H1 (cell line): Measurements from ENCODE around the gene BMERB1. TPM values are rescaled to one million over a fixed set of nuclear protein-coding genes. Genes with fewer than 3 reads are reported as not detected.

ENCODE experiments used
- CTCF ChIA-PET: fragments of 300-600 bp; sonication (Branson Sonifier 250); formaldehyde crosslinking; loops from one replicate; lab custom pipeline; 2021; ENCODE audit not compliant: partially characterized antibody; lab: Charles Lee
- POLR2A ChIA-PET: fragments of 300-600 bp; sonication (Branson Sonifier 250); formaldehyde crosslinking; loops from one replicate; lab custom pipeline; 2021; ENCODE audit warnings: inconsistent platforms; ENCODE audit not compliant: partially characterized antibody; lab: Charles Lee
- DNase-seq, 2 experiments: peaks; one replicate each; pipeline versions ENCODE4 v3.0.0 to v3.0.0-alpha.2; 2010 to 2022; ENCODE audit warnings: low spot score in 2 of 2, low read depth in 1 of 2, mixed read lengths in 1 of 2
- FAIRE-seq: peaks from 2 replicates; lab custom pipeline; 2011; peaks lifted over from hg19 to GRCh38; lab: Jason Lieb, UNC
- H2AFZ ChIP-seq: 2 replicates; pipeline ENCODE4 v1.8.1; 2012; ENCODE audit warnings: low read length, inconsistent platforms
- H2AK5ac ChIP-seq: 2 replicates; pipeline ENCODE4 v1.6.1; 2013; ENCODE audit warnings: low read depth, low read length
- H2BK120ac ChIP-seq: replicated peaks from 2 replicates; pipeline ENCODE3; 2013; ENCODE audit warnings: low read depth, low read length, inconsistent platforms
- H2BK12ac ChIP-seq: 2 replicates; pipeline ENCODE4 v1.6.1; 2013; ENCODE audit warnings: low read depth, low read length
- H2BK15ac ChIP-seq: 2 replicates; pipeline ENCODE4 v1.6.1; 2013; ENCODE audit warnings: low read length
- H2BK20ac ChIP-seq: 2 replicates; pipeline ENCODE4 v1.6.1; 2013; ENCODE audit warnings: low read length
- H2BK5ac ChIP-seq: 2 replicates; pipeline ENCODE4 v1.6.1; 2013; ENCODE audit warnings: low read depth, low read length
- H3K14ac ChIP-seq: 2 replicates; pipeline ENCODE4 v1.6.1; 2013; ENCODE audit warnings: inconsistent platforms; ENCODE audit not compliant: insufficient read length
- H3K18ac ChIP-seq: 2 replicates; pipeline ENCODE4 v1.6.1; 2013; ENCODE audit warnings: low read length; ENCODE audit errors: extremely low read depth
- H3K23ac ChIP-seq: 2 replicates; pipeline ENCODE4 v1.6.1; 2013; ENCODE audit warnings: inconsistent platforms; ENCODE audit not compliant: insufficient read length
- H3K23me2 ChIP-seq: 2 replicates; pipeline ENCODE4 v1.6.1; 2013; ENCODE audit warnings: low read depth, low read length
- H3K27ac ChIP-seq: 2 replicates; pipeline ENCODE4 v1.6.1; 2011; ENCODE audit warnings: low read depth, low read length, inconsistent platforms
- H3K27me3 ChIP-seq, 4 experiments: replicated peaks in 1 of 4; 1 replicate in 1 of 4; 2 replicates in 3 of 4; pipeline versions ENCODE4 v1.6.1 to v1.8.1; 2011 to 2013; ENCODE audit warnings: low read length in 3 of 4, mild to moderate bottlenecking in 3 of 4, inconsistent platforms in 2 of 4, mixed read lengths in 2 of 4, moderate library complexity in 1 of 4; ENCODE audit not compliant: control insufficient read depth in 3 of 4, insufficient read depth in 3 of 4; ENCODE audit errors: extremely low read depth in 1 of 4
- H3K36me3 ChIP-seq, 4 experiments: 2 replicates each; pipeline versions ENCODE4 v1.6.1 to v1.8.1; 2011 to 2013; ENCODE audit warnings: mild to moderate bottlenecking in 4 of 4, low read length in 3 of 4, moderate library complexity in 2 of 4, control low read depth in 1 of 4, inconsistent platforms in 1 of 4; ENCODE audit not compliant: insufficient read depth in 4 of 4, control insufficient read depth in 2 of 4
- H3K4ac ChIP-seq: replicated peaks from 2 replicates; pipeline ENCODE3; 2013; ENCODE audit warnings: low read length, low read depth, mixed read lengths, inconsistent platforms; ENCODE audit not compliant: insufficient read length
- H3K4me1 ChIP-seq, 4 experiments: replicated peaks in 1 of 4; 1 replicate in 1 of 4; 2 replicates in 3 of 4; pipeline versions ENCODE4 v1.6.1 to v1.8.1; 2011 to 2013; ENCODE audit warnings: low read length in 3 of 4, inconsistent platforms in 2 of 4, mixed read lengths in 1 of 4; ENCODE audit not compliant: insufficient read depth in 4 of 4, control insufficient read depth in 3 of 4
- H3K4me2 ChIP-seq, 2 experiments: 2 replicates each; pipeline versions ENCODE4 v1.6.1 to v1.8.1; 2011 to 2013; ENCODE audit warnings: low read depth in 2 of 2, low read length in 2 of 2, control low read depth in 1 of 2, inconsistent platforms in 1 of 2, mild to moderate bottlenecking in 1 of 2; ENCODE audit not compliant: insufficient read depth in 1 of 2
- H3K4me3 ChIP-seq, 4 experiments: fragments of 200-600, 300-600 bp in 1 of 4; sonication (generic), shearing (Covaris generic), sonication (Bioruptor Twin) in 1 of 4; 2 replicates each; pipeline versions ENCODE4 v1.5.1 to v1.8.1; 2011 to 2016; ENCODE audit warnings: low read length in 4 of 4, low read depth in 3 of 4, control low read depth in 2 of 4, inconsistent platforms in 2 of 4, mild to moderate bottlenecking in 2 of 4, mixed read lengths in 1 of 4, moderate library complexity in 1 of 4; ENCODE audit not compliant: insufficient read depth in 2 of 4; ENCODE audit errors: extremely low read depth in 1 of 4
- H3K56ac ChIP-seq: replicated peaks from 2 replicates; pipeline ENCODE3; 2013; ENCODE audit warnings: low read depth, mild to moderate bottlenecking, mixed read lengths, low read length, inconsistent platforms; ENCODE audit not compliant: insufficient read length
- H3K79me1 ChIP-seq: 2 replicates; pipeline ENCODE4 v1.6.1; 2013; ENCODE audit warnings: low read depth, low read length, control low read depth
- H3K79me2 ChIP-seq, 2 experiments: 2 replicates each; pipeline versions ENCODE4 v1.6.1 to v1.8.1; 2012 to 2013; ENCODE audit warnings: low read length in 2 of 2, mild to moderate bottlenecking in 2 of 2, inconsistent platforms in 1 of 2; ENCODE audit not compliant: insufficient read depth in 2 of 2, control insufficient read depth in 1 of 2
- H3K9ac ChIP-seq, 4 experiments: replicated peaks in 1 of 4; 1 replicate in 1 of 4; 2 replicates in 3 of 4; pipeline versions ENCODE4 v1.6.1 to v1.8.1; 2011 to 2013; ENCODE audit warnings: low read depth in 3 of 4, low read length in 3 of 4, control low read depth in 2 of 4, mild to moderate bottlenecking in 2 of 4, moderate library complexity in 2 of 4, inconsistent platforms in 1 of 4; ENCODE audit errors: extremely low read depth in 1 of 4
- H3K9me3 ChIP-seq, 2 experiments: 2 replicates each; pipeline versions ENCODE4 v1.6.1 to v1.8.1; 2012 to 2013; ENCODE audit warnings: mild to moderate bottlenecking in 2 of 2, moderate library complexity in 2 of 2, control low read depth in 1 of 2, inconsistent platforms in 1 of 2, low read depth in 1 of 2, low read length in 1 of 2, mixed read lengths in 1 of 2; ENCODE audit not compliant: insufficient read depth in 2 of 2
- H4K20me1 ChIP-seq, 2 experiments: replicated peaks in 1 of 2; 2 replicates each; pipeline versions ENCODE3 to v1.8.1; 2011 to 2013; ENCODE audit warnings: inconsistent platforms in 2 of 2, low read length in 2 of 2, mild to moderate bottlenecking in 1 of 2; ENCODE audit not compliant: insufficient read depth in 2 of 2, control insufficient read depth in 1 of 2
- H4K5ac ChIP-seq: 2 replicates; pipeline ENCODE4 v1.6.1; 2013; ENCODE audit warnings: low read length, low read depth, mixed read lengths, inconsistent platforms; ENCODE audit not compliant: insufficient read length
- H4K8ac ChIP-seq: 2 replicates; pipeline ENCODE4 v1.8.0; 2013; ENCODE audit warnings: mild to moderate bottlenecking, moderate library complexity, low read length, inconsistent platforms; ENCODE audit not compliant: insufficient read depth; ENCODE audit errors: extremely low read depth
- H4K91ac ChIP-seq: replicated peaks from 2 replicates; pipeline ENCODE3; 2013; ENCODE audit warnings: low read length, mixed read lengths, inconsistent platforms; ENCODE audit not compliant: insufficient read length
- ASH2L ChIP-seq: fragments of 200-600, 300-600 bp; sonication (generic); IDR thresholded peaks from one replicate; pipeline ENCODE4 v1.7.1; 2017; ENCODE audit warnings: low read length
- ATF2 ChIP-seq: IDR thresholded peaks from 2 replicates; pipeline ENCODE4 v1.6.1; 2012; ENCODE audit warnings: low read length, inconsistent platforms
- GABPA ChIP-seq: IDR thresholded peaks from 2 replicates; pipeline ENCODE4 v1.6.1; 2011; ENCODE audit warnings: mild to moderate bottlenecking, low read length, moderate library complexity, borderline replicate concordance; ENCODE audit not compliant: insufficient read depth
- KDM5A ChIP-seq: fragments of 200-600 bp; IDR thresholded peaks from 2 replicates; pipeline ENCODE4 v1.7.1; 2012; ENCODE audit warnings: mild to moderate bottlenecking, low read length, inconsistent platforms, mixed read lengths
- RBBP5 ChIP-seq: IDR thresholded peaks from 2 replicates; pipeline ENCODE4 v1.7.1; 2012; ENCODE audit warnings: low read depth, mild to moderate bottlenecking, inconsistent platforms, low read length, moderate library complexity, borderline replicate concordance
- SAP30 ChIP-seq: fragments of 300-600 bp; sonication (generic); IDR thresholded peaks from 2 replicates; pipeline ENCODE4 v1.7.1; 2012; ENCODE audit warnings: low read length, moderate library complexity, mild to moderate bottlenecking, inconsistent platforms; ENCODE audit not compliant: insufficient read depth, insufficient replicate concordance
- SRF ChIP-seq: IDR thresholded peaks from 2 replicates; pipeline ENCODE4 v1.6.1; 2011; ENCODE audit warnings: mild to moderate bottlenecking, low read depth, low read length, moderate library complexity
- TAF7 ChIP-seq: optimal IDR thresholded peaks from 2 replicates; pipeline ENCODE3; 2011; ENCODE audit warnings: low read depth, mild to moderate bottlenecking, inconsistent platforms, low read length, moderate library complexity, borderline replicate concordance
- TBP ChIP-seq: IDR thresholded peaks from 2 replicates; pipeline ENCODE4 v1.6.1; 2011; ENCODE audit warnings: low read depth, low read length, improper control_type of control experiment
- TCF12 ChIP-seq: IDR thresholded peaks from 2 replicates; pipeline ENCODE4 v1.6.1; 2011; ENCODE audit warnings: low read depth, mild to moderate bottlenecking, low read length
- WGBS, 2 experiments: shearing (Covaris generic) in 1 of 2; methylation state at CpG; one replicate each; pipeline versions ENCODE4 v1.1.6 to v1.1.7; 2013 to 2015; ENCODE audit warnings: low lambda C conversion rate in 2 of 2, mixed read lengths in 2 of 2, inconsistent platforms in 1 of 2, low coverage in 1 of 2, missing lambda C conversion rate in 1 of 2; ENCODE audit not compliant: insufficient replicate concordance in 2 of 2, insufficient coverage in 1 of 2, insufficient read length in 1 of 2; ENCODE audit errors: extremely low coverage in 1 of 2, missing lambda C conversion rate in 1 of 2; 5-methylcytosine and 5-hydroxymethylcytosine counted together
- polyA plus RNA-seq, 7 experiments: library from polyadenylated mRNA; depleted of rRNA in 3 of 7; stranded (reverse) in 5 of 7; unstranded in 2 of 7; fragments of >200 nt in 5 of 7; fragments of 200-250 nt in 2 of 7; gene quantifications; 1 replicate in 5 of 7; 2 replicates in 1 of 7; 4 replicates in 1 of 7; pipeline versions ENCODE4 v1.2.1 to v1.2.3, GENCODE V29; 2011 to 2013; ENCODE audit warnings: missing spikeins in 2 of 7, mixed read lengths in 2 of 7
- total RNA-seq: library from RNA; stranded (reverse); fragmentation: NEBNext Ultra II Directional; extraction: Animal tissue kit (Norgen Biotek cat#: 25700); gene quantifications from 2 replicates; pipeline ENCODE4 v1.2.1, GENCODE V29; 2021

BMERB1 gene
- total and polyA plus RNA-seq, 2 of the 8 experiments (the other 6 are each of a cell fraction or from before 2014, with no cell fraction given), result 23.5 to 27.1 TPM

- H3K27me3 ChIP-seq, result no peaks in the 10 kb centered on the region
- no peak overlapping the region for H3K23ac ChIP-seq
- no peak overlapping the region for H2BK120ac ChIP-seq
- H3K4me3 ChIP-seq, result no peak overlapping the region
- no peak overlapping the region for H2AFZ ChIP-seq
- no peaks in the 10 kb centered on the region; a peak in 1 of 4 replicates for H3K79me2 ChIP-seq
- H3K27ac ChIP-seq, result no peak overlapping the region
- DNase-seq (no peak), FAIRE-seq (no peak)
- no peak overlapping the region for H3K4ac ChIP-seq
- no peak overlapping the region for H2BK12ac ChIP-seq
- no peak overlapping the region for H3K14ac ChIP-seq
- H3K4me2 ChIP-seq, result no peak overlapping the region
- POLR2A ChIA-PET, result no interaction called here
- no peak overlapping the region for H4K91ac ChIP-seq
- peaks cover 0 to 4% of the 10 kb centered on the region in 2 experiments for H4K20me1 ChIP-seq
- CTCF ChIA-PET, result interaction anchor here (0.6 to 1.1 kb wide), 3 partner anchors 49 to 64 kb away, joined by 3 to 5 read pairs (median 3); no protein-coding TSS in a partner anchor
- H2BK15ac ChIP-seq, result no peak overlapping the region
- TF ChIP-seq TCF12 (no peak), GABPA (no peak), TBP (no peak), TAF7 (no peak), KDM5A (no peak), ATF2 (no peak), SAP30 (no peak), RBBP5 (no peak), SRF (no peak), ASH2L (no peak)
- H3K4me1 ChIP-seq, result peaks cover 0 to 4% (median 0%) of the 10 kb centered on the region in 4 experiments; a peak in 1 of 7 replicates
- no peak overlapping the region for H3K18ac ChIP-seq
- H3K9ac ChIP-seq, result no peak overlapping the region
- H4K5ac ChIP-seq, result no peak overlapping the region
- H2BK5ac ChIP-seq, result no peak overlapping the region
- H3K79me1 ChIP-seq, result no peaks in the 10 kb centered on the region
- H2AK5ac ChIP-seq, result no peak overlapping the region
- H2BK20ac ChIP-seq, result no peak overlapping the region
- WGBS, 2 experiments, result 76% methylated on average over 8 of the region's 8 CpGs; no CpG with 5 or more reads in 1 of the 2 experiments
- H3K23me2 ChIP-seq, result peaks cover 4% of the 10 kb centered on the region; the same call in 1 of the 2 replicates
- no peaks in the 10 kb centered on the region; a peak in 1 of 4 replicates for H3K9me3 ChIP-seq
- no peak overlapping the region for H3K56ac ChIP-seq
- no peaks in the 10 kb centered on the region for H3K36me3 ChIP-seq
- H4K8ac ChIP-seq, result no peak overlapping the region
These were observed 57.8 kb downstream of the BMERB1 start for GRCh38 chr16:15492091-15492740.
